Heart right ventricle (tissue), 16 donors: ENCODE measurements around the gene TSPYL1. TPM values are rescaled to one million over a fixed set of nuclear protein-coding genes. Genes with fewer than 3 reads are reported as not detected.
A peak's percentile ranks its signal among the peaks of the same experiment; 100 is the strongest.
"Not testable (repeated sequence)": the region's sequence is repeated elsewhere in the genome, so short reads cannot be mapped to it uniquely, and the experiment has no call there.

Source experiments
- ATAC-seq, 8 donors: fragments of 200-7000 bp; cut with Tn5 transposase; one replicate each; pipeline ENCODE4 v1.9.1; 2020; ENCODE audit warnings: mild to moderate bottlenecking in 8 of 8, moderate library complexity in 8 of 8, moderate number of reproducible peaks in 1 of 8
- DNase-seq, 2 donors: peaks; one replicate each; pipeline ENCODE4 v3.0.0-alpha.2; 2020
- H3K27ac ChIP-seq, 10 donors: fragments of 200-600 bp; sonication (generic) in 2 of 10; one replicate each; pipeline versions ENCODE4 v1.5.0 to v1.8.0; 2020 to 2022; ENCODE audit warnings: mild to moderate bottlenecking in 3 of 10
- H3K27me3 ChIP-seq, 7 donors: fragments of 200-600 bp; one replicate each; pipeline ENCODE4 v1.8.0; 2021 to 2022; ENCODE audit warnings: mild to moderate bottlenecking in 2 of 7
- H3K36me3 ChIP-seq, 9 donors: fragments of 200-600 bp; sonication (generic) in 1 of 9; one replicate each; pipeline versions ENCODE4 v1.5.0 to v1.8.0; 2020 to 2022; ENCODE audit warnings: mild to moderate bottlenecking in 2 of 9
- H3K4me1 ChIP-seq, 9 donors: fragments of 200-600 bp; sonication (generic) in 1 of 9; one replicate each; pipeline versions ENCODE4 v1.5.0 to v1.8.0; 2020 to 2022; ENCODE audit warnings: mild to moderate bottlenecking in 4 of 9
- H3K4me3 ChIP-seq, 10 donors: fragments of 200-600 bp; sonication (generic) in 2 of 10; one replicate each; pipeline versions ENCODE4 v1.5.0 to v1.8.0; 2020 to 2022; ENCODE audit warnings: mild to moderate bottlenecking in 7 of 10, moderate library complexity in 2 of 10
- H3K9me3 ChIP-seq, 11 donors: fragments of 200-600 bp in 10 of 11; sonication (generic) in 2 of 11; one replicate each; pipeline versions ENCODE4 v1.5.0 to v1.8.0; 2013 to 2022; ENCODE audit warnings: mild to moderate bottlenecking in 2 of 11, control low read depth in 1 of 11, moderate library complexity in 1 of 11
- WGBS, 2 donors: extraction: QIAGEN DNeasy Blood & Tissue Kit; methylation state at CpG; one replicate each; pipeline ENCODE4 v1.1.7; 2013; ENCODE audit warnings: inconsistent platforms in 1 of 2; 5-methylcytosine and 5-hydroxymethylcytosine counted together
- intact Hi-C, 10 donors: fragments of 100-400 bp; cut with DNase I; formaldehyde crosslinking; loops; one replicate each; pipeline versions ENCODE4 v1.11.1 to v1.14.2; 2022
- polyA plus RNA-seq, 2 donors: library from polyadenylated mRNA; stranded (reverse); fragments of 200-250 nt; gene quantifications; one replicate each; pipeline ENCODE4 v1.2.3, GENCODE V29; 2013
- total RNA-seq, 10 donors: library from RNA; stranded (reverse); fragmentation: NEBNext Ultra II Directional in 3 of 10; extraction: Animal tissue kit (Norgen Biotek cat#: 25700) in 3 of 10; gene quantifications; one replicate each; pipeline versions ENCODE4 v1.2.1 to v1.2.4, GENCODE V29; 2021 to 2023
- TF ChIP-seq, protein P1 (sequence below), 9 donors: fragments of 200-600 bp; sonication (generic) in 2 of 9; IDR thresholded peaks; one replicate each; pipeline versions ENCODE4 v1.5.0 to v1.8.0; 2021 to 2022; ENCODE audit warnings: antibody characterized with exemption in 9 of 9, mild to moderate bottlenecking in 5 of 9, moderate library complexity in 1 of 9
- donor health status: Arrhythmogenic right ventricular cardiomyopathy.
- donor health status: ischemic (EF 13 %, LVEDD 7.1; RV severe dilation, severe dysfunction).
- donor health status: healthy with polysubstance abuse.
- donor health status: DM: no; HTN: yes; CAD: no.
- donor health status: DM: no; HTN: no; CAD: no.
- donor health status: ischemic (EF 25% LVEDD 6.9; RV normal size, moderate dysfunction).
- donor health status: ischemic (EF 25% LVEDD 5.7; RV mildly dilated, moderate dysfunction).
- donor health status: healthy.
- donor health status: DM: yes; HTN: yes; CAD: no.
- donor health status: Ischemic cardiomyopathy.
- donor health status: ischemic (EF 35%, LVEDD 5.7; RV mildly dilated, moderate dysfunction).
- donor health status: nonischemic (EF 11% LVEDD 7.7; RV severe dilation, severe dysfunction).
- donor health status: DM: yes; HTN: yes; CAD: no.
- donor health status: PGD.
- donor health status: ischemic (EF 29% LVEDD 5.4; RV normal size, mild dysfunction).
- donor health status: nonischemic (EF 23%, LVEDD 6.1; RV moderate dilation, normal function).

Gene TSPYL1
- total and polyA plus RNA-seq, 12 donors = 14.0 to 143 (median 105) TPM

DNA sequence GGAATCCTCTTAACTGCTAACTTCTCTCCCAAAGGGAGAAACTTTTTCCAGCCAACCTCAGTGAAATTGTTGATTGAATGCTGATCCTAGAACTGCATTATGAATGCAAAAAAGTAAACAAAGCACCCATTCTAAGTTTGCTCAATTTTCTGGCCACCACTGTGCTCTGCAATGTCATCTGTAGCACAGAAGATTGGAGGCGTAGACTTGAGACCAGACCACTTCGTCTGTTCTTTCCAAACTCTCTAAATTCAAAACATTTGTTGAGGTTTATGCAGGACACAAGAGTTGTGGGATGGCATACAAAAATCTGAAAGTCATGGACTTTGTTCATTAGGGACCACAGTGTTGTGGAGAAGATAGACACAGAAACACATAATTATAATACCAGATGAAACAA is 11.1 kb upstream of the TSPYL1 start:
- intact Hi-C loops = loop anchor here in 5 of 10 donors (5.0 to 10.0 kb wide), 3 partner anchors 84 to 242 kb away; partner anchors contain the start of gene DSE (in 1 of the 5)
- H3K9me3 ChIP-seq = no peaks in the 10 kb centered on the region
- ATAC-seq (no peak), DNase-seq (no peak)
- H3K4me3 ChIP-seq = no peak overlapping the region
- H3K4me1 ChIP-seq = peaks cover 0 to 7% (median 0%) of the 10 kb centered on the region in 9 donors
- WGBS, 2 donors = 74 to 82% methylated on average over 2 of the region's 2 CpGs
- H3K36me3 ChIP-seq = no peaks in the 10 kb centered on the region
- H3K27me3 ChIP-seq = no peaks in the 10 kb centered on the region
- H3K27ac ChIP-seq = no peak overlapping the region
- TF ChIP-seq, protein P1, sequence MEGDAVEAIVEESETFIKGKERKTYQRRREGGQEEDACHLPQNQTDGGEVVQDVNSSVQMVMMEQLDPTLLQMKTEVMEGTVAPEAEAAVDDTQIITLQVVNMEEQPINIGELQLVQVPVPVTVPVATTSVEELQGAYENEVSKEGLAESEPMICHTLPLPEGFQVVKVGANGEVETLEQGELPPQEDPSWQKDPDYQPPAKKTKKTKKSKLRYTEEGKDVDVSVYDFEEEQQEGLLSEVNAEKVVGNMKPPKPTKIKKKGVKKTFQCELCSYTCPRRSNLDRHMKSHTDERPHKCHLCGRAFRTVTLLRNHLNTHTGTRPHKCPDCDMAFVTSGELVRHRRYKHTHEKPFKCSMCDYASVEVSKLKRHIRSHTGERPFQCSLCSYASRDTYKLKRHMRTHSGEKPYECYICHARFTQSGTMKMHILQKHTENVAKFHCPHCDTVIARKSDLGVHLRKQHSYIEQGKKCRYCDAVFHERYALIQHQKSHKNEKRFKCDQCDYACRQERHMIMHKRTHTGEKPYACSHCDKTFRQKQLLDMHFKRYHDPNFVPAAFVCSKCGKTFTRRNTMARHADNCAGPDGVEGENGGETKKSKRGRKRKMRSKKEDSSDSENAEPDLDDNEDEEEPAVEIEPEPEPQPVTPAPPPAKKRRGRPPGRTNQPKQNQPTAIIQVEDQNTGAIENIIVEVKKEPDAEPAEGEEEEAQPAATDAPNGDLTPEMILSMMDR (IDR thresholded peaks at IDR 0.05) = no peak

GRCh38 chr6:116289876-116290275 is 10.1 kb upstream of the TSPYL1 start:
- TF ChIP-seq, protein P1 (IDR thresholded peaks at IDR 0.05) = no peak
- no peak overlapping the region for H3K4me3 ChIP-seq
- H3K27ac ChIP-seq = no peak overlapping the region
- H3K9me3 ChIP-seq = no peaks in the 10 kb centered on the region
- no peak for ATAC-seq
- H3K4me1 ChIP-seq = peaks cover 0 to 7% (median 0%) of the 10 kb centered on the region in 9 donors
- intact Hi-C loops = loop anchor here in 9 of 10 donors (5.0 to 10.0 kb wide), 5 partner anchors 85 to 275 kb away; partner anchors contain the start of gene DSE (in 1 of the 9)
- H3K36me3 ChIP-seq = no peaks in the 10 kb centered on the region
- no peak for DNase-seq
- no peaks in the 10 kb centered on the region for H3K27me3 ChIP-seq
- WGBS, 2 donors = 91 to 92% methylated on average over 2 of the region's 2 CpGs

GRCh38 chr6:116287689-116288282 is 8.1 kb upstream of the TSPYL1 start:
- 91 to 97% methylated on average over 2 of the region's 2 CpGs for WGBS, 2 donors
- Histone ChIP-seq H3K4me3 (no peak overlapping the region), H3K36me3 (no peaks in the 10 kb centered on the region), H3K27ac (no peak overlapping the region), H3K27me3 (no peaks in the 10 kb centered on the region), H3K4me1 (peaks cover 0 to 7% (median 3%) of the 10 kb centered on the region in 9 donors), H3K9me3 (no peaks in the 10 kb centered on the region)
- ATAC-seq (peak in 5 of 8 donors; percentile 64 to 78 (median 69)), DNase-seq (no peak)
- TF ChIP-seq, protein P1 (IDR thresholded peaks at IDR 0.05) = peak; percentile 80 to 96 (median 91)
- intact Hi-C loops = loop anchor here in 7 of 10 donors (2.0 to 10.0 kb wide), 5 partner anchors 157 to 277 kb away; no protein-coding TSS in a partner anchor

DNA sequence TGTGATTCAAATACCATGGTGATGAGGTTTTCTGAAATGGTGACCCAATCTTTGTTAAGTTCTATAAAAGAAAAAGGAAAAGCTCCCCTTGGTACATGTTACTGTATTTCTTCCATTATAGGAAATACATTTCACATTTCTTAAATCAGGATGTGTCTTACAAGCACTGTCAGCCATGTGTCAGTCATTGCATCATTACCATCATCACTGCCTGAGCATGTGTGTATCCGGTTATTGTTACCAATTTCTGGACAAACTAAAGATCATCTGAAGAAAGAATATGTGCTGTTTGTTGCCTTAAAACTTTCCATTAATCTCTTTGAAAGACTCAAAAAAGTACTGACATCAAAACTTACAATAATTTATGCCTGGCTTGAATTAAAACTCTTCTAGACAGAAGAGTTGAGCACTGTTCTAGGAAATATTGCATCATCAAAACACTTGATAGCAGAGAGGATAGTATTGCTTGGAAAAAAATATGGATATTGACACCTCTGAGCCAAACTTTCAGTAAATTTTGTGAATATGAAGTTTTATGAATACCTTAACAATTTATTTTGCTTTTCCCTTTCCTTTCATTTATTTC is 7.1 kb upstream of the TSPYL1 start:
- intact Hi-C loops = loop anchor here in 7 of 10 donors (2.0 to 10.0 kb wide), 5 partner anchors 158 to 278 kb away; no protein-coding TSS in a partner anchor
- WGBS, 2 donors = 86 to 89% methylated on average over 1 of the region's 1 CpG
- Histone ChIP-seq H3K27ac (no peak overlapping the region), H3K4me1 (peaks cover 0 to 12% (median 2%) of the 10 kb centered on the region in 9 donors), H3K9me3 (no peaks in the 10 kb centered on the region), H3K4me3 (no peak overlapping the region), H3K36me3 (no peaks in the 10 kb centered on the region), H3K27me3 (no peaks in the 10 kb centered on the region)
- no peak for DNase-seq
- TF ChIP-seq, protein P1 (IDR thresholded peaks at IDR 0.05) = no peak
- no peak for ATAC-seq

GRCh38 chr6:116284984-116285383 is 5.3 kb upstream of the TSPYL1 start:
- H3K4me1 ChIP-seq = peaks cover 0 to 25% (median 18%) of the 10 kb centered on the region in 9 donors
- intact Hi-C loops = loop anchor here in 7 of 10 donors (5.0 to 10.0 kb wide), 5 partner anchors 160 to 287 kb away; partner anchors contain the start of gene RWDD1 (in 1 of the 7)
- H3K4me3 ChIP-seq, ATAC-seq, H3K9me3 ChIP-seq, H3K27me3 ChIP-seq, H3K36me3 ChIP-seq, H3K27ac ChIP-seq, DNase-seq: not testable (repeated sequence)
- WGBS, 2 donors = 93 to 96% methylated on average over 4 of the region's 4 CpGs
